Activated T-helper 17 cell treated with anti-CD3 and anti-CD28 coated beads, Interleukin-2, amount 50 U/mL, for 72 hours (primary cell): ENCODE results near the gene MUTYH. TPM values are rescaled to one million over a fixed set of nuclear protein-coding genes. Genes with fewer than 3 reads are reported as not detected.
"Not testable (repeated sequence)": the region's sequence is repeated elsewhere in the genome, so short reads cannot be mapped to it uniquely, and the experiment has no call there.

Experiments
- ATAC-seq: fragments of 150-1000 bp; cut with Tn5 transposase; replicated peaks from 2 replicates; pipeline ENCODE4 v1.10.0; 2021; ENCODE audit warnings: mild to moderate bottlenecking, moderate library complexity
- H3K27ac Mint-ChIP-seq: one replicate; pipeline ENCODE4 v1.8.0; 2022; ENCODE audit warnings: mixed read lengths
- H3K27me3 Mint-ChIP-seq: one replicate; pipeline ENCODE4 v1.8.0; 2022; ENCODE audit warnings: mixed read lengths
- H3K36me3 Mint-ChIP-seq: one replicate; pipeline ENCODE4 v1.8.0; 2022; ENCODE audit warnings: low read depth, mild to moderate bottlenecking, mixed read lengths
- H3K4me1 Mint-ChIP-seq: one replicate; pipeline ENCODE4 v1.8.0; 2022; ENCODE audit warnings: mixed read lengths
- H3K4me3 Mint-ChIP-seq: one replicate; pipeline ENCODE4 v1.8.0; 2022; ENCODE audit warnings: mild to moderate bottlenecking, mixed read lengths
- H3K9me3 Mint-ChIP-seq: one replicate; pipeline ENCODE4 v1.8.0; 2022; ENCODE audit warnings: mixed read lengths
- total RNA-seq, 2 donors: library from RNA; stranded (reverse); gene quantifications; one replicate each; pipeline ENCODE4 v1.2.3, GENCODE V29; 2022

MUTYH gene
- total RNA-seq = 10 to 100 TPM; 23.5 to 35.4 TPM

- Mint-ChIP-seq H3K9me3 (no peaks in the 10 kb centered on the region), H3K27ac (peak within 1 kb of the TSS; percentile 99), H3K4me3 (peak within 1 kb of the TSS; percentile 98), H3K36me3 (peaks cover 56% of the 10 kb centered on the region), H3K27me3 (no peaks in the 10 kb centered on the region), H3K4me1 (peaks cover 17% of the 10 kb centered on the region)
- peak; percentile 90 for ATAC-seq
Observed at GRCh38 chr1:45339789-45340558, at the start of gene MUTYH, which contains the start of gene TOE1. Gene MUTYH (minus strand): TSS chr1:45340440. CDS start chr1:45334505, 5,935 bp downstream. Gene TOE1 (plus strand): TSS chr1:45340170. CDS start chr1:45340253, 83 bp downstream.

DNA sequence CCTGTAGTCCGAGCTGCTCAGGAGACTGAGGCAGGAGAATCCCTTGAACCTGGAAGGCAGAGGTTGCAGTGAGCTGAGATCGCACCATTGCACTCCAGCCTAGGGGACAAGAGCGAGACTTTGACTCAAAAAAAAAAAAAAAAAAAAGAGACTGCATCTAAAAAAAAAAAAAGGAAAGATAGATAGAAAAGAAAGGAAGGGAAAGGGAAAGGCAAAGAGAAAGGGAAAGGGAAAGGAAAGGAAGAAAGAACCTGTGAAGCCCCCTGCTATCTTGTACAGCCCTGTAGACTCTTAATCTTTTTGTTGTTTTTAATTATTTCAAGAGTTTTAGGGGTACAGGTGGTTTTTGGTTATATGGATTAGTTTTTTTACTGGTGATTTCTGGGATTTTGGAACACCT is 46.0 kb upstream of the MUTYH start:
- ATAC-seq = no peak
- no peak overlapping the region for H3K27ac Mint-ChIP-seq

DNA sequence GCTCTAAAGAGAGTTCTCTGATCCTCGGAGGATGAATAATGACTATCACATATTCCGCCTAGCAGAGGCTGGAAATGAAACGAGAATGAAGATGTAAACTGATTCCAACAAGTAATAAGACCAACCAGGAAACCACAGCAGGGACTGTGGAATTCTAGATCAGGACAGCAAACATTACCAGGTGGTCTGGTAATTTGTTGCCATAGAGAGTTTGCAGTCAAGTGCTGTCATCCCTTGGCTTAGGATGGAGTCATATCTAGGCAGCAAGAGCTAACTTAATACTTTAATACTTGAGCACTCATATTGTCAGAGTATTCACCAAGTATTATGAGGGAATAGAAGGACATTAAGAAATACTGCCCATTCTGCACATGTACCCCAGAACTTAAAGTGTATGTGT is 45.1 kb upstream of the MUTYH start:
- Mint-ChIP-seq H3K4me3 (no peak overlapping the region), H3K27ac (no peak overlapping the region)
- no peak for ATAC-seq

More for the DNA sequence above, 46.0 kb upstream of the MUTYH start:
- Mint-ChIP-seq H3K36me3 (no peaks in the 10 kb centered on the region), H3K4me3 (no peak overlapping the region), H3K4me1 (no peaks in the 10 kb centered on the region), H3K9me3 (no peaks in the 10 kb centered on the region), H3K27me3 (no peaks in the 10 kb centered on the region)

DNA sequence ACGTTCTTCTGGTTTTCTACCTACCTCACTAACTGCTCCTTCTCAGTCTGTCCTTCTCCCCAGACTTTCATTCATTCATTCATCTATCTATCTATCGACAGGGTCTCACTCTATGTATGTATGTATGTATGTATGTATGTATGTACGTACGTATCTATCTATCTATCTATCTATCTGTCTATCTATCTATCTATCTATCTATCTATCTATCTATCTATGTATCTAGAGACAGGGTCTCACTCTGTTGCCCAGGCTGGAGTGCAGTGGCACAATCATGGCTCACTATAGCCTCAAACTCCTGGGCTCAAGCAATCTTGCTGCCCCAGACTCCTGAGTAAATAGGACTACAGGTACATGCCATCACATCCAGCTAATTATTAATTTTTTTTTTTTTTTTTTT is 44.0 kb upstream of the MUTYH start:
- H3K4me1 Mint-ChIP-seq, H3K9me3 Mint-ChIP-seq, H3K36me3 Mint-ChIP-seq, H3K4me3 Mint-ChIP-seq, H3K27ac Mint-ChIP-seq, ATAC-seq, H3K27me3 Mint-ChIP-seq: not testable (repeated sequence)

More for the DNA sequence above, 45.1 kb upstream of the MUTYH start:
- H3K4me1 Mint-ChIP-seq = no peaks in the 10 kb centered on the region
- H3K9me3 Mint-ChIP-seq = no peaks in the 10 kb centered on the region
- H3K36me3 Mint-ChIP-seq = no peaks in the 10 kb centered on the region
- H3K27me3 Mint-ChIP-seq = no peaks in the 10 kb centered on the region

- H3K9me3 Mint-ChIP-seq = no peaks in the 10 kb centered on the region
- ATAC-seq = no peak
- no peak overlapping the region for H3K4me3 Mint-ChIP-seq
- no peaks in the 10 kb centered on the region for H3K36me3 Mint-ChIP-seq
- H3K4me1 Mint-ChIP-seq = no peaks in the 10 kb centered on the region
- no peaks in the 10 kb centered on the region for H3K27me3 Mint-ChIP-seq
- H3K27ac Mint-ChIP-seq = no peak overlapping the region
Observed at GRCh38 chr1:45383191-45383590, 43.0 kb upstream of the MUTYH start.

- H3K27me3 Mint-ChIP-seq = no peaks in the 10 kb centered on the region
Observed at GRCh38 chr1:45381243-45381642, 41.0 kb upstream of the MUTYH start.

DNA sequence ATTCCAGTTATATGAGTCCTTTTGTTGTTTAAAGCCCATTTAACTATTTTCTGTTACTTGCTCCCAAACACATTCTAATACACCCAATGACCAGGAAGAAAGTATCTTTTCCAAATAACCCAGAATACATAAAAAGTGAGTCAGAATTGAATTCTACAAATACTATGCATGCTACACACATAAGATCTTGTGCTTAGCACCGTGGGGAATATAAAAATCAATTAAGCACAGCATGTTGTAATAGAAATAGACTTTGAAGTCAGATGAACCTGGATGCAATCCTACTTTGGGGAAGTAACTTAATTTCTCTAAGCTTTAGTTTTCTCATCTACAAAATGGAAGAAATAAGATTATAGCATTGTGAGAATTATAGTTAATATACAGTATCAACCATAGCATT is 40.5 kb upstream of the MUTYH start:
- Mint-ChIP-seq H3K27ac (peak overlapping the region; percentile 18), H3K27me3 (no peaks in the 10 kb centered on the region), H3K4me3 (no peak overlapping the region), H3K9me3 (no peaks in the 10 kb centered on the region), H3K36me3 (no peaks in the 10 kb centered on the region), H3K4me1 (no peaks in the 10 kb centered on the region)
- ATAC-seq = no peak

More at GRCh38 chr1:45381243-45381642, 41.0 kb upstream of the MUTYH start:
- no peaks in the 10 kb centered on the region for H3K9me3 Mint-ChIP-seq
- no peaks in the 10 kb centered on the region for H3K4me1 Mint-ChIP-seq
- H3K27ac Mint-ChIP-seq = no peak overlapping the region
- ATAC-seq = no peak
- H3K4me3 Mint-ChIP-seq = no peak overlapping the region
- H3K36me3 Mint-ChIP-seq = no peaks in the 10 kb centered on the region

DNA sequence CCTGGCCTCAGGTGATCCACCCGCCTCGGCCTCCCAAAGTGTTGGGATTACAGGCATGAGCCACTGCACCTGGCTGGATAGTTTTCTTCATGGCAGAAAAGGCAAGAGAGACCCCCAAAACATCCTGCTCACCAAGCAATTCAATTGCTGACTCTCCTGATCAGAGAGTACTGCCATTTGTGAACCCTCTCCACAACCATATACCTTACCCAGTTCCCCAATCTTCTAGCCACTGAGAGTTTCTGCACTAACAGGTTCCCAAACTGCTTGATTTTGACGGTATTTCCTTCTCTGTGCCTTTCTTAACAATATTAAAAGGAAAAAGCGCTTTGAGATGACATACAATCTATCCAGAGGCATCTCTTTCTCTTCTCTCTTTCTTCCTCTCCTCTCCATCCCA is 39.9 kb upstream of the MUTYH start:
- H3K4me1 Mint-ChIP-seq = no peaks in the 10 kb centered on the region
- no peaks in the 10 kb centered on the region for H3K9me3 Mint-ChIP-seq
- H3K36me3 Mint-ChIP-seq = no peaks in the 10 kb centered on the region
- no peaks in the 10 kb centered on the region for H3K27me3 Mint-ChIP-seq
- no peak for ATAC-seq
- H3K27ac Mint-ChIP-seq = peak overlapping the region; percentile 18
- no peak overlapping the region for H3K4me3 Mint-ChIP-seq

- H3K27me3 Mint-ChIP-seq = no peaks in the 10 kb centered on the region
- H3K4me3 Mint-ChIP-seq = no peak overlapping the region
- no peaks in the 10 kb centered on the region for H3K9me3 Mint-ChIP-seq
Observed at GRCh38 chr1:45379524-45379923, 39.3 kb upstream of the MUTYH start.

GRCh38 chr1:45378184-45378583 is 37.9 kb upstream of the MUTYH start:
- Mint-ChIP-seq H3K36me3 (no peaks in the 10 kb centered on the region), H3K4me3 (no peak overlapping the region), H3K9me3 (no peaks in the 10 kb centered on the region), H3K27me3 (no peaks in the 10 kb centered on the region), H3K27ac (no peak overlapping the region), H3K4me1 (peaks cover 4% of the 10 kb centered on the region)
- no peak for ATAC-seq

More at GRCh38 chr1:45379524-45379923, 39.3 kb upstream of the MUTYH start:
- no peak for ATAC-seq
- H3K4me1 Mint-ChIP-seq = no peaks in the 10 kb centered on the region
- no peaks in the 10 kb centered on the region for H3K36me3 Mint-ChIP-seq
- H3K27ac Mint-ChIP-seq = no peak overlapping the region

DNA sequence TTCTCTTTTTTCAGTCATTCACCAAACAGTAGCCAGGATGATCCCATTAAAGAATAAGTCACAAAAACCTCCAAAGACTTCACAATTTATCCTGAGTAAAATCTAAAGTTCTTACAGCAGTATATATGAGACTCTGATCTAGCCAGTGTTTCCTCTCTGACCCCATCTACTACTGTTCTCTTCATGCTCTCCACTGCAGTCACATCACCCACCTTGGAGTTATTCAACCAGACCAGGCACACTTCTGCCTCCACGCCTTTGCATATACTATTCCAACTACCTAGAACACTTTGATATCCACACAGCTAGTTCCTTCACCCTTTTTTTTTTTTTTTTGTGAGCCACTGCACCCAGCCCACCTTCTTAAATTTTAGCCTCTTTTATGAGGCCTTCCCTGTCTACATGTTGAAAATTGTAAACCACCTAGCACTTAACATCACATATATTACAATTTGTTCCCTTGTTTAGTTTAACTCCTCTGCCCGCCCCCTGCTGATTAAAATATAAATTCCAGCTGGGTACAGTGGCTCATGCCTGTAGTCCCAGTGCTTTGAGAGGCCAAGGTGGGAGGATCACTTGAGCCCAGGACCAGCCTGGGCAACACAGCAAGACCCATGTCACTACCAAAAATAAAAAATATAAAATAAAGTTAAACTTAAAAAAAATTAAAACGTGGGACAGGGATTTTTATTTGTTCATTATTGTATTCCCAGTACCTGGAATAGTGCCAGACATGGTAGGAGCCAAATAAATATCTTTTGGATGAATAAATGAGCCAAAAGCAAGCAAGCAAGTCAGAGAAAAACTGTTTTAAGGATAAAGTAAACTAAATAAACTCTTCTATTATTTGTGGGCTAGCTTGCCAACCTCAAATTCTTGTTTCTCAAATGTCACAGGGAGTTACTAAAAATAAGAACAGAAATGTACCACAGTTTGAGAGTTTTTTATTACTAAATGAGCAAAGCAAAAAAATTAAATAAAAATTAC is 35.2 kb upstream of the MUTYH start:
- Mint-ChIP-seq H3K27ac (no peak overlapping the region), H3K4me1 (peaks cover 4% of the 10 kb centered on the region), H3K27me3 (no peaks in the 10 kb centered on the region), H3K36me3 (no peaks in the 10 kb centered on the region), H3K9me3 (no peaks in the 10 kb centered on the region), H3K4me3 (no peak overlapping the region)
- no peak for ATAC-seq

DNA sequence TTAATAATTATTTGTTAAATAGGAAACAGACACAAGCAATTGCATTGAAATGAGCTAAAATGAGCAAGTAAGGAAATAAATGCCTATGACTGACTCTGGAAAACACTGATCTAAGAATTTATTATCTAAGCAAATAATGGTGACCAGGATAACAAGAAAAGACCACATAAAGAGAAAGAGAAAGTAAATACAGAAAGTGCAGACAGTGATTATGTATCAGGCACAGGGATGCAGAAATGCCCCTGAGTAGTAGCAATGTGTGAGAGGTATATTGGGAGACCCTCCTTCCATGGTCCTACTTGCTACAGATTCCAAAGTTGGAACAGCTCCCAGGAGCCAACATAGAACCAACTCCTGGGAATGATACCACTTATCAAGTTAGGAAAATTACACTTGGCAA is 33.3 kb upstream of the MUTYH start:
- no peaks in the 10 kb centered on the region for H3K9me3 Mint-ChIP-seq
- no peak for ATAC-seq
- no peaks in the 10 kb centered on the region for H3K27me3 Mint-ChIP-seq
- no peak overlapping the region for H3K27ac Mint-ChIP-seq
- peaks cover 4% of the 10 kb centered on the region for H3K4me1 Mint-ChIP-seq
- no peaks in the 10 kb centered on the region for H3K36me3 Mint-ChIP-seq
- H3K4me3 Mint-ChIP-seq = no peak overlapping the region

DNA sequence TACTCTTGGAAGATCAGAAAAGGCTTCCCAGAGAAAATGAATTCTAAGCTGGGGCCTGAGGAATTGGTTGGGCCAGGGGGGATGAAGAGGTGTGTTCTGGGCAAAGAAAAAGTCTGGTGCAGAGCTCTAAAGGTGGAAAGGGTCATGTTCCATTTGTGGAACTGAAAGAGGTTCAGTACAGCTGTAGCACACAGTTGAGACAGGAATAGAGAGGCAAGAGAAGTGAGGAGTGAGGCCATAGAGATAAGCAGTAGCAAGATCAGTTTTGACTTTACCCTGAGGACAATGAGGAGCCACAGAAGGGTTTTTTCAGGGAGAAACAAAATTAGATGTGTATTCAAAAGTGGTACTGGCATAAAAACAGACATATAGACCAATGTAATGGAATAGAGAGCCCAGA is 30.3 kb upstream of the MUTYH start:
- H3K36me3 Mint-ChIP-seq = no peaks in the 10 kb centered on the region
- ATAC-seq = no peak
- no peaks in the 10 kb centered on the region for H3K27me3 Mint-ChIP-seq
- H3K4me1 Mint-ChIP-seq = peaks cover 4% of the 10 kb centered on the region
- H3K9me3 Mint-ChIP-seq = no peaks in the 10 kb centered on the region
- no peak overlapping the region for H3K4me3 Mint-ChIP-seq
- H3K27ac Mint-ChIP-seq = no peak overlapping the region

GRCh38 chr1:45365051-45365450 is 24.8 kb upstream of the MUTYH start:
- Mint-ChIP-seq H3K4me3 (no peak overlapping the region), H3K27me3 (no peaks in the 10 kb centered on the region), H3K36me3 (no peaks in the 10 kb centered on the region), H3K4me1 (no peaks in the 10 kb centered on the region), H3K27ac (no peak overlapping the region), H3K9me3 (no peaks in the 10 kb centered on the region)
- no peak for ATAC-seq
